GM12878 (cell line): ENCODE data around the gene NIPAL3.
"Not testable (repeated sequence)": the region's sequence is repeated elsewhere in the genome, so short reads cannot be mapped to it uniquely, and the experiment has no call there.

ENCODE experiments used
- ATF3 ChIP-seq: IDR thresholded peaks from 2 replicates; pipeline ENCODE4 v1.6.1; 2011; ENCODE audit warnings: low read depth, mild to moderate bottlenecking, low read length, moderate library complexity, borderline replicate concordance; ENCODE audit errors: extremely low read depth
- BHLHE40 ChIP-seq, 2 experiments: fragments of 450-650 bp in 1 of 2; IDR thresholded peaks; 2 replicates each; pipeline ENCODE4 v1.6.1; 2011 to 2017; ENCODE audit warnings: low read depth in 2 of 2, borderline replicate concordance in 1 of 2, improper control_type of control experiment in 1 of 2, low read length in 1 of 2, mild to moderate bottlenecking in 1 of 2
- CTCF ChIP-seq, 3 experiments: IDR thresholded peaks in 2 of 3; conservative IDR thresholded peaks in 1 of 3; 2 replicates each; pipeline ENCODE4 v1.5.1; 2011; ENCODE audit warnings: low read depth in 3 of 3, low read length in 3 of 3, mild to moderate bottlenecking in 3 of 3, control low read depth in 2 of 3, moderate library complexity in 2 of 3, inconsistent platforms in 1 of 3, mixed read lengths in 1 of 3; ENCODE audit not compliant: control insufficient read depth in 2 of 3, insufficient read depth in 1 of 3; ENCODE audit errors: extremely low read depth in 1 of 3
- EP300 ChIP-seq, 2 experiments: fragments of 150-350 bp in 1 of 2; IDR thresholded peaks; 2 replicates each; pipeline ENCODE4 v1.6.1; 2011 to 2012; ENCODE audit warnings: low read depth in 2 of 2, low read length in 2 of 2, borderline replicate concordance in 1 of 2, improper control_type of control experiment in 1 of 2, inconsistent platforms in 1 of 2; ENCODE audit not compliant: control insufficient read depth in 1 of 2
- PBX3 ChIP-seq: IDR thresholded peaks from 2 replicates; pipeline ENCODE4 v1.6.1; 2011; ENCODE audit warnings: mild to moderate bottlenecking, low read depth, low read length, moderate library complexity; ENCODE audit not compliant: insufficient replicate concordance
- SMAD1 ChIP-seq: fragments of 450-650 bp; IDR thresholded peaks from 2 replicates; pipeline ENCODE4 v1.6.1; 2018; ENCODE audit warnings: mild to moderate bottlenecking, low read depth; ENCODE audit not compliant: partially characterized antibody
- USF1 ChIP-seq: IDR thresholded peaks from 2 replicates; pipeline ENCODE4 v1.6.1; 2011; ENCODE audit warnings: borderline replicate concordance, low read depth, mild to moderate bottlenecking, moderate library complexity, mixed read lengths, low read length; ENCODE audit not compliant: insufficient read depth; ENCODE audit errors: extremely low read length

- not testable (repeated sequence) for TF ChIP-seq ATF3; SMAD1; CTCF (IDR thresholded peaks at IDR 0.05 in 2 of 3, conservative IDR thresholded peaks at IDR 0.05 in 1 of 3; ENCODE audit: control insufficient read depth in 2 of 3, extremely low read depth in 1 of 3, insufficient read depth in 1 of 3, low read depth in 3 of 3, low read length in 3 of 3); EP300 (IDR thresholded peaks at IDR 0.05; ENCODE audit: borderline replicate concordance in 1 of 2, control insufficient read depth in 1 of 2, low read depth in 2 of 2, low read length in 2 of 2); PBX3; BHLHE40 (IDR thresholded peaks at IDR 0.05; ENCODE audit: borderline replicate concordance in 1 of 2, low read depth in 2 of 2, low read length in 1 of 2); USF1
Measured at GRCh38 chr1:24515671-24516209, 100.1 kb downstream of the NIPAL3 start.
